ENCODE results near the gene PICALM. TPM values are rescaled to one million over a fixed set of nuclear protein-coding genes. Genes with fewer than 3 reads are reported as not detected.

PICALM gene
- total and polyA plus RNA-seq, 10 of the 15 experiments (the other 5 are each of a cell fraction or from before 2014, with no cell fraction given), result 4.3 to 150 (median 41.8) TPM

DNA sequence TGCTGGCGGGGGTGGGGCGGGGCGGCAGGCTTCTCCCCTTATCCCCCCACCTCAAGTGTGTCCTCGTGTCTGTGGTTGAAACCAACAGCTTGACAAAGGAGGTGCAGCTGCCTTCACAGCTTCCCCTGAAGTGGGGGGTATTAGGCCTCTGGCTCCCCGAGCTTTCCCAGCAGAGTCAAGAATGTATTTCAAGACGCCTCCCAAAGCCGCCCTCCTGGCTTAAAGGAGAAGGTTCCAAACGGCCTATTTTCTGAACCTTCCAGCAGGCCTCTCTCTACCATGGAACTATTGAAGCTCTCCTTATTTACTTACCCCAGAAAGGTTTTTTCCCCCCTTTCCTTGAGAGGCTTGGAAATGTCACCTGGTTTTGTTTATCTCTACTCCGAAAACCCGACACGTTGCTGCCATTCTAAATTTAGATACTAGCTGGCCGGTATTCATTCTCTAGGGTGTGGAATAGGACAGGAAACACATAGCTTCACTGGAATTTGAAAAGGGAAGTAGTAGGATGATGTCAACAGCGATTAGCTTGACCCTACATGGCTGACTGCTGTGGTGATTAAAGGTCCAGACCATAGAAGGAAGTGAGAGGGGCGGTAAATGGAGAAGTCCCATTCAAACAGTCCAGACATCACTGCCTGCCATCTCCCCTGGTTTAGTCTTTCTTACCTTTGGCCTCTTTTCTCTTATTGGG, 671 bp upstream of the PICALM start:
- H3K36me3 ChIP-seq (ENCODE audit: control insufficient read depth in 2 of 2, insufficient read depth in 2 of 2, low read length in 1 of 2), result no peaks in the 10 kb centered on the region
- in situ Hi-C loops (cut with MboI), result no loop called here
- TF ChIP-seq PAX8 (IDR thresholded peaks at IDR 0.05) (no peak), ZBED1 (IDR thresholded peaks at IDR 0.05; ENCODE audit: borderline replicate concordance) (peak; percentile 81; the same call in 1 of the 2 replicates), MEF2A (IDR thresholded peaks at IDR 0.05; ENCODE audit: insufficient read depth, low read depth, low read length) (no peak), TCF12 (IDR thresholded peaks at IDR 0.05; ENCODE audit: low read depth, low read length) (peak; percentile 97), CEBPB (IDR thresholded peaks at IDR 0.05; ENCODE audit: borderline replicate concordance in 1 of 2, low read depth in 2 of 2, low read length in 2 of 2) (no peak), RCOR1 (conservative IDR thresholded peaks at IDR 0.05; ENCODE audit: low read depth, low read length) (no peak), NR2F1 (conservative IDR thresholded peaks at IDR 0.05) (peak; percentile 51), LARP7 (IDR thresholded peaks at IDR 0.05) (no peak), BCL11A (IDR thresholded peaks at IDR 0.05; ENCODE audit: low read depth, low read length) (peak; percentile 54), ASH2L (IDR thresholded peaks at IDR 0.05; ENCODE audit: borderline replicate concordance, low read depth) (no peak)
- TF ChIP-seq, protein P1, sequence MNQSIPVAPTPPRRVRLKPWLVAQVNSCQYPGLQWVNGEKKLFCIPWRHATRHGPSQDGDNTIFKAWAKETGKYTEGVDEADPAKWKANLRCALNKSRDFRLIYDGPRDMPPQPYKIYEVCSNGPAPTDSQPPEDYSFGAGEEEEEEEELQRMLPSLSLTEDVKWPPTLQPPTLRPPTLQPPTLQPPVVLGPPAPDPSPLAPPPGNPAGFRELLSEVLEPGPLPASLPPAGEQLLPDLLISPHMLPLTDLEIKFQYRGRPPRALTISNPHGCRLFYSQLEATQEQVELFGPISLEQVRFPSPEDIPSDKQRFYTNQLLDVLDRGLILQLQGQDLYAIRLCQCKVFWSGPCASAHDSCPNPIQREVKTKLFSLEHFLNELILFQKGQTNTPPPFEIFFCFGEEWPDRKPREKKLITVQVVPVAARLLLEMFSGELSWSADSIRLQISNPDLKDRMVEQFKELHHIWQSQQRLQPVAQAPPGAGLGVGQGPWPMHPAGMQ (IDR thresholded peaks at IDR 0.05; ENCODE audit: borderline replicate concordance), result no peak
- TF ChIP-seq, protein P2, sequence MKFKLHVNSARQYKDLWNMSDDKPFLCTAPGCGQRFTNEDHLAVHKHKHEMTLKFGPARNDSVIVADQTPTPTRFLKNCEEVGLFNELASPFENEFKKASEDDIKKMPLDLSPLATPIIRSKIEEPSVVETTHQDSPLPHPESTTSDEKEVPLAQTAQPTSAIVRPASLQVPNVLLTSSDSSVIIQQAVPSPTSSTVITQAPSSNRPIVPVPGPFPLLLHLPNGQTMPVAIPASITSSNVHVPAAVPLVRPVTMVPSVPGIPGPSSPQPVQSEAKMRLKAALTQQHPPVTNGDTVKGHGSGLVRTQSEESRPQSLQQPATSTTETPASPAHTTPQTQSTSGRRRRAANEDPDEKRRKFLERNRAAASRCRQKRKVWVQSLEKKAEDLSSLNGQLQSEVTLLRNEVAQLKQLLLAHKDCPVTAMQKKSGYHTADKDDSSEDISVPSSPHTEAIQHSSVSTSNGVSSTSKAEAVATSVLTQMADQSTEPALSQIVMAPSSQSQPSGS (IDR thresholded peaks at IDR 0.05; ENCODE audit: low read length), result peak; percentile 81; the same call in 1 of the 2 replicates
- TF ChIP-seq, protein P3, sequence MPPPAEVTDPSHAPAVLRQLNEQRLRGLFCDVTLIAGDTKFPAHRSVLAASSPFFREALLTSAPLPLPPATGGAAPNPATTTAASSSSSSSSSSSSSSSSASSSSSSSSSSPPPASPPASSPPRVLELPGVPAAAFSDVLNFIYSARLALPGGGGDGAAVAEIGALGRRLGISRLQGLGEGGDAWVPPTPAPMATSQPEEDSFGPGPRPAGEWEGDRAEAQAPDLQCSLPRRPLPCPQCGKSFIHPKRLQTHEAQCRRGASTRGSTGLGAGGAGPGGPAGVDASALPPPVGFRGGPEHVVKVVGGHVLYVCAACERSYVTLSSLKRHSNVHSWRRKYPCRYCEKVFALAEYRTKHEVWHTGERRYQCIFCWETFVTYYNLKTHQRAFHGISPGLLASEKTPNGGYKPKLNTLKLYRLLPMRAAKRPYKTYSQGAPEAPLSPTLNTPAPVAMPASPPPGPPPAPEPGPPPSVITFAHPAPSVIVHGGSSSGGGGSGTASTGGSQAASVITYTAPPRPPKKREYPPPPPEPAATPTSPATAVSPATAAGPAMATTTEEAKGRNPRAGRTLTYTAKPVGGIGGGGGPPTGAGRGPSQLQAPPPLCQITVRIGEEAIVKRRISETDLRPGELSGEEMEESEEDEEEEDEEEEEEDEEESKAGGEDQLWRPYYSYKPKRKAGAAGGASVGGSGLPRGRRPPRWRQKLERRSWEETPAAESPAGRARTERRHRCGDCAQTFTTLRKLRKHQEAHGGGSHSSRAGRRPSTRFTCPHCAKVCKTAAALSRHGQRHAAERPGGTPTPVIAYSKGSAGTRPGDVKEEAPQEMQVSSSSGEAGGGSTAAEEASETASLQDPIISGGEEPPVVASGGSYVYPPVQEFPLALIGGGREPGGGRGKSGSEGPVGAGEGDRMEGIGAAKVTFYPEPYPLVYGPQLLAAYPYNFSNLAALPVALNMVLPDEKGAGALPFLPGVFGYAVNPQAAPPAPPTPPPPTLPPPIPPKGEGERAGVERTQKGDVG (CRISPR knock-in tag; IDR thresholded peaks at IDR 0.05), result no peak
- TF ChIP-seq, protein P4, sequence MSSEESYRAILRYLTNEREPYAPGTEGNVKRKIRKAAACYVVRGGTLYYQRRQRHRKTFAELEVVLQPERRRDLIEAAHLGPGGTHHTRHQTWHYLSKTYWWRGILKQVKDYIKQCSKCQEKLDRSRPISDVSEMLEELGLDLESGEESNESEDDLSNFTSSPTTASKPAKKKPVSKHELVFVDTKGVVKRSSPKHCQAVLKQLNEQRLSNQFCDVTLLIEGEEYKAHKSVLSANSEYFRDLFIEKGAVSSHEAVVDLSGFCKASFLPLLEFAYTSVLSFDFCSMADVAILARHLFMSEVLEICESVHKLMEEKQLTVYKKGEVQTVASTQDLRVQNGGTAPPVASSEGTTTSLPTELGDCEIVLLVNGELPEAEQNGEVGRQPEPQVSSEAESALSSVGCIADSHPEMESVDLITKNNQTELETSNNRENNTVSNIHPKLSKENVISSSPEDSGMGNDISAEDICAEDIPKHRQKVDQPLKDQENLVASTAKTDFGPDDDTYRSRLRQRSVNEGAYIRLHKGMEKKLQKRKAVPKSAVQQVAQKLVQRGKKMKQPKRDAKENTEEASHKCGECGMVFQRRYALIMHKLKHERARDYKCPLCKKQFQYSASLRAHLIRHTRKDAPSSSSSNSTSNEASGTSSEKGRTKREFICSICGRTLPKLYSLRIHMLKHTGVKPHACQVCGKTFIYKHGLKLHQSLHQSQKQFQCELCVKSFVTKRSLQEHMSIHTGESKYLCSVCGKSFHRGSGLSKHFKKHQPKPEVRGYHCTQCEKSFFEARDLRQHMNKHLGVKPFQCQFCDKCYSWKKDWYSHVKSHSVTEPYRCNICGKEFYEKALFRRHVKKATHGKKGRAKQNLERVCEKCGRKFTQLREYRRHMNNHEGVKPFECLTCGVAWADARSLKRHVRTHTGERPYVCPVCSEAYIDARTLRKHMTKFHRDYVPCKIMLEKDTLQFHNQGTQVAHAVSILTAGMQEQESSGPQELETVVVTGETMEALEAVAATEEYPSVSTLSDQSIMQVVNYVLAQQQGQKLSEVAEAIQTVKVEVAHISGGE (CRISPR knock-in tag; IDR thresholded peaks at IDR 0.05), result no peak

More for the DNA sequence above, 671 bp upstream of the PICALM start:
- ATAC-seq (peak; percentile 58), DNase-seq (ENCODE audit: low read depth, low spot score) (peak; percentile 62), FAIRE-seq (peak; percentile 91)
- no peaks in the 10 kb centered on the region for H3K9me3 ChIP-seq (replicated peaks; ENCODE audit: control insufficient read depth, insufficient read depth, low read length)
- H3K4me1 ChIP-seq (ENCODE audit: control insufficient read depth, insufficient read depth, low read length), result peaks cover 10% of the 10 kb centered on the region
- 2% methylated on average over 14 of the region's 14 CpGs for WGBS (ENCODE audit: insufficient coverage, insufficient replicate concordance, low lambda C conversion rate, missing lambda C conversion rate)
- peak overlapping the region; percentile 80 for H3K9ac ChIP-seq (ENCODE audit: control insufficient read depth, insufficient read depth, low read length)
- peak overlapping the region; percentile 90 for H3K4me2 ChIP-seq (ENCODE audit: control insufficient read depth, insufficient read depth)
- peak overlapping the region; percentile 56; the same call in 1 of the 2 replicates for H3K4me3 ChIP-seq
- peak overlapping the region; percentile 82 for H2AFZ ChIP-seq (ENCODE audit: control insufficient read depth, low read depth, low read length)
- ChIA-PET CTCF (interaction anchor here (0.6 to 5.9 kb wide), 18 partner anchors 9 to 205 kb away, joined by 3 to 76 read pairs (median 4); no protein-coding TSS in a partner anchor), SMC1A (ENCODE audit: uncharacterized antibody, unreplicated experiment) (interaction anchor here (0.7 to 7.4 kb wide), 31 partner anchors 9 to 224 kb away, joined by 3 to 91 read pairs (median 5); no protein-coding TSS in a partner anchor), POLR2A (interaction anchor here (0.8 to 4.4 kb wide), 15 partner anchors 11 to 186 kb away, joined by 3 to 40 read pairs (median 4); no protein-coding TSS in a partner anchor), RAD21 (ENCODE audit: unreplicated experiment) (interaction anchor here (0.6 to 5.1 kb wide), 34 partner anchors 9 to 523 kb away, joined by 3 to 64 read pairs (median 4); no protein-coding TSS in a partner anchor)
- no peaks in the 10 kb centered on the region for H3K27me3 ChIP-seq (replicated peaks in 1 of 2; ENCODE audit: control insufficient read depth in 2 of 2, insufficient read depth in 2 of 2, low read length in 1 of 2)
- no peaks in the 10 kb centered on the region for H4K20me1 ChIP-seq (ENCODE audit: control insufficient read depth, insufficient read depth)
- intact Hi-C loops (cut with micrococcal nuclease; ENCODE audit: unreplicated experiment), result loop anchor here (1.0 to 2.0 kb wide), 4 partner anchors 47 to 175 kb away; partner anchors contain the start of gene EED
- BruUV-seq (replicated peaks), result TSS peak; percentile 98
- H3K79me2 ChIP-seq (ENCODE audit: control insufficient read depth, insufficient read depth, low read length), result peaks cover 44% of the 10 kb centered on the region
- peak overlapping the region; percentile 99 for H3K27ac ChIP-seq (ENCODE audit: control insufficient read depth, insufficient read depth)

Data from GM12878 (cell line).